CD4-positive, alpha-beta T cell treated with Interleukin-12 subunit alpha and Interleukin-12 subunit beta, for 1 hour (primary cell): ENCODE results near the gene AGK.

Source experiments
- DNase-seq: peaks from one replicate; pipeline ENCODE4 v3.0.0-alpha.2; 2020

AGK gene, protein sequence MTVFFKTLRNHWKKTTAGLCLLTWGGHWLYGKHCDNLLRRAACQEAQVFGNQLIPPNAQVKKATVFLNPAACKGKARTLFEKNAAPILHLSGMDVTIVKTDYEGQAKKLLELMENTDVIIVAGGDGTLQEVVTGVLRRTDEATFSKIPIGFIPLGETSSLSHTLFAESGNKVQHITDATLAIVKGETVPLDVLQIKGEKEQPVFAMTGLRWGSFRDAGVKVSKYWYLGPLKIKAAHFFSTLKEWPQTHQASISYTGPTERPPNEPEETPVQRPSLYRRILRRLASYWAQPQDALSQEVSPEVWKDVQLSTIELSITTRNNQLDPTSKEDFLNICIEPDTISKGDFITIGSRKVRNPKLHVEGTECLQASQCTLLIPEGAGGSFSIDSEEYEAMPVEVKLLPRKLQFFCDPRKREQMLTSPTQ

DNA sequence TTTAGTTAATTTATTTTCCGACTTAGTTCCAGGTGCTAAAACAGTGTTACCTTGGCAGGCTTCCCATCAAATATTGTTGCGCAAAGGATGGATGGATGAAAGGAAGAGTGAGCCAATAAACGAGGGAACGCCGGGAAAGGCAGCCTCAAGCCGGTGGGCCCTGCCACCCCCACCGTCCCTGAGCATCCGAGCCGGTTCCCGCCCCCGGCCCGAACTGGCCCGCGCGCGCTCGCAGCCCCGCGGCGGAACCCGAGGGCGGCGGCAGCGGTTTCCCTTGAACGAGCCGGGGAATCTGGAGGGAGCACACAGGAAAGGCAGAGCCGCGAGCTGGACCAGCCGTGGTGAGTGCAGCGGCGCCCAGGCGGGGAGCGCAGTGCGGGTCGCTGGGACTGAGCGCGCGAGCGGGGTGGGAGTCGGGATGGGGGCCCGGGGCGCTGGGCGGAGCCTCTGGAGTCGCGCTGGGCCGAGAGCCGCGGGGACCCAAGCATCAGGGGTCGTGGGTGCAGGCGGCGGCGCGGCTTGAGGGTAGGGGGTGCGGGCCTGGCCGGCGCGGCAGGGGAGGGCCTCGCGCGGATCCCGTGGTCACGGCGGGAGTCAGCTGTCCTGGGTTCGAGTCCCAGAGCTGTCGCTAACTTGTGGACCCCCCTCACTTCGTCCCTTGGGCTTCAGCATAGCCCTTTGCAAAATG, at the start of gene AGK:
AGK (plus strand) TSS at position 317 of the 688 bp plus-strand sequence. CDS start 4,057 bp downstream, outside the sequence.
- DNase-seq = peak; percentile 79

DNA sequence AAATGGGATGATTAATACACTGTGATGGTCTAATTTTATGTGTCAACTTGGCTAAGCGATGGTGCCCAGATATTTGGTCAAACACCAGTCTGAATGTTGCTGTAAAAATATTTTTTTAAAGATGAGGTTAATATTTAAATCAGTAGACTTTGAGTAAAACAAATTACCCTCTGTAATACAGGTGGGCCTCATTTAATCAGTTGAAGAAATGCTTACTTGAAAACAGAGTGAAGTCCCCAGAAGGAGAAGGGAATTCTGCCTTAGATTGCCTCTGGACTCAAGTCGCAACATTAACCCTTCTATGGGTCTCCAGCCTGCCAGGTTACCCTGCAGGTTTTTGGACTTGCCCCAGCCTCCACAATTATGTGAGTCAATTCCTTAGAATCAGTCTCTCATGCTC, 49.8 kb upstream of the AGK start:
- no peak for DNase-seq

DNA sequence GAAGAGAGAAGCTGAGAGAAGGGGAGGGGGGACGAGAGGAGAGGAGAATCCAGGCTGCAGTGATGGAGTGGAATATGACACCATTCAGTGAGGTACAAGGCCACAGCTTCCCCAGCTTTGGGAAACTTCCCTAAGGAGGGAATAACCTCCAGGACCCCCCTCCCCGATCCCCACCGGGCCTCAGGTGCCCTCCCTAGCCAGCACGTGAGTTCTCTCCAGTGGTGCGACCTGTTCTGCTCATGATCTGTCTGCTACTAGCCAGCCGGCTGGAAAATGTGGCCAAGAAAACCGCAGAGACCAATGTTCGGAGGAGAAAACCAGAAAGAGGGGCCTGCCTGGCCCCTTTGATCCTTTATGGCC, 39.9 kb upstream of the AGK start:
- DNase-seq = no peak

DNA sequence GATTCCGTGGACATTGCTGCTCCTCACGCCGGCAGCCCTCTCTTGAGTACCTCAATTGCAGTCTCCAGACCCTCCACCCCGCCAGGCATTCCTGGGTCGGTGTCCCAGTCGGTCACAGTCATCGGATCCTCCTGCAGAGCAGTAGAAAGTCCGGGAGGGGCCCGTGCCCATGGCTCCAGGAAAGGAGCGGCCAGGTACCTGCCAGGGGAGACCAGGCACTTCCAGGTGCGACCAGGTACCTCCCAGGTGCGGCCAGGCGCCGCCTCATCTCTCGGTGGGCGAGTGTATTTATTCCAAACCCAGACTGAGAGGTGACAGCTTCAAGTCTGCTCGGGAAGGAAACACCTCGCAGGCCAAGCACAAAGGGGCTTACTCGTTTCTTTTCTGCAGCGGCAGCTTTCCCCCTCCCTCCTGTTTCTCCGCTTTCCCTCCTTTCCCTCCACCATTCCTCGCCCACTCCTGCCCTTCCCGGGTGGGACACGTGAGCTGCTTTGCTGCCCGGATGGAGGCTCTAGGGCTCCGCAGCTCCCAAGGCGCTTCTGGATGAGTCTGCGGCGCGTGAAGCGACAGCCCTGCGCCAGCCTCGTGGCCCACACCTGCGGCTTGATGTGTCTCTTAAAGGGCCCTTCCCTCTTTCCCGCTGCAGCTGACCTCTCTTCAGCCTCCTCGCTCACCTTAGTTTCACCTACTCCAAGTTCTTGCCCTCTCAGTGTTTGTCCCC, 39.4 kb upstream of the AGK start:
- no peak for DNase-seq

DNA sequence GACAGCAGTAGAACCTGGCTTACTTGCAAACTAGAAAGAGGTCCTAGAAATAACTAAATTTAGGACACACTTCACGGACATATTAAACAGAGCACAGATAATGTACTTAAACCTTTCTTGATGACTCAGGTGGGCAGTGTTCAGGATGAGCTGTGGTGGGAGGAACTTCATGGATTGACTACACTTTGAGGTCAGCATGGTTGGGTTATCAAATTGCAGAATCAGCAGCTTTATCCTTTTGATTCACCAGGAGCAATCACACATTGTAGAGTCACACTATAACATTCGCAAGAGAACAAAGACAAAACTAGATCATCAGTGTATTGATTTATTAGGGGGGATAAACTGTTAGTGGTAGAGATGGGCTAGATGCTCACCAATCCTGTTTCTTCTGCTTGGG, 38.6 kb upstream of the AGK start:
- DNase-seq = no peak

DNA sequence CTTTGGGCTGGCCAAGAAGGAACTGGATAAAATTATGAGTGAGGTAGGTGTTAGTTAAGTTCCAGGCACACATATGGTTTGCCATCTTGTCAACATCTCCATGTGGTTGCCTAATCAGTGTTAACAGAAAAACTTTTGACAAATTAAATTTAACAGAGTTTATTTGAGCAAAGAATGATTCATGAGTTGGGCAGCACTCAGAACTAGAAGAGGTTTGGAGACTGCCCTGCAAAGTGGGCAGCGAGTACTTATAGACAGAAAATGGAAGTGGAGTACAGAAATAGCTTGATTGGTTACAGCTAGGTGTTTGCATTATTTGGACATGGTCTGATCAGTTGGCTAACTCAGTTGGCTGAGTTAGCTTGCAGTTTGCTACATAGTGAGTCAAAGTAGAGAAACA, 37.5 kb upstream of the AGK start:
- DNase-seq = no peak

DNA sequence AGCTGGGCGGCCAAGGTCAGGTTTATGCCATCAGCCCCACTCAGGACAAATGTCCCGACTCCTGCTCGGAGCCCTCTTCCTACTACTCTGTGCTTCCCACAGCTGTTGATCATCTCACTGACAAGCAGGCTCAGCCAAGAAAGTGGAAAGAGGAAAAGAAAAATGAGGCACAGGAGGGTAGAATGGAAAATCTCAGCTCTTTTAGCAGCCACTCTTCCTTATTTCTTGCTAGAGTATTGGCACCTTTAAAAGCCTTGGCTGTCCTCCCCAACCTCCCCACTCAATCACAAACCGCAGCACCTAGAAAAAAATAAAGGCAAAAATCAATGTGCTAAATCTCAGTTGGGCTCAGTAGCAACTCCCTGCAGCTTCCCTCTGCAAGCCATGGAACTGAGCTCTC, 35.3 kb upstream of the AGK start:
- no peak for DNase-seq

DNA sequence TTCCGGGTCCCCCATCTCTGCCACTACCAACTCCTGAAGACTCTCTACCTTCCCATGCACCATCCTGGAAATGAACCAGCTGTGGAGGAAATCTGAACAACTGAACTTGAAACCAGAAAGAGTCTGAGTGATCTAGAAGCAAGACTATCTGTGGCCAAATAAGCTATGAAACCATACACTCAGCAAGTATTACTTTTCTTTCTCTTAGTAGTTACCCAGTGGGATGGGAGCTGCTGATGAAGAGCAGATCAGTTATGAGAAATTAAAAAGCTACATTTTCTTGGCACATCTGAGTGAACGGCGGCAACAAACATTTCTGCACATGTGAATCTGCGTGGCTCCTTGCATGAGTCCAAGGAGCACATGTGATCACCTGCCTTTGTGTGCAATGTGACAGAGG, 31.6 kb upstream of the AGK start:
- DNase-seq = no peak

DNA sequence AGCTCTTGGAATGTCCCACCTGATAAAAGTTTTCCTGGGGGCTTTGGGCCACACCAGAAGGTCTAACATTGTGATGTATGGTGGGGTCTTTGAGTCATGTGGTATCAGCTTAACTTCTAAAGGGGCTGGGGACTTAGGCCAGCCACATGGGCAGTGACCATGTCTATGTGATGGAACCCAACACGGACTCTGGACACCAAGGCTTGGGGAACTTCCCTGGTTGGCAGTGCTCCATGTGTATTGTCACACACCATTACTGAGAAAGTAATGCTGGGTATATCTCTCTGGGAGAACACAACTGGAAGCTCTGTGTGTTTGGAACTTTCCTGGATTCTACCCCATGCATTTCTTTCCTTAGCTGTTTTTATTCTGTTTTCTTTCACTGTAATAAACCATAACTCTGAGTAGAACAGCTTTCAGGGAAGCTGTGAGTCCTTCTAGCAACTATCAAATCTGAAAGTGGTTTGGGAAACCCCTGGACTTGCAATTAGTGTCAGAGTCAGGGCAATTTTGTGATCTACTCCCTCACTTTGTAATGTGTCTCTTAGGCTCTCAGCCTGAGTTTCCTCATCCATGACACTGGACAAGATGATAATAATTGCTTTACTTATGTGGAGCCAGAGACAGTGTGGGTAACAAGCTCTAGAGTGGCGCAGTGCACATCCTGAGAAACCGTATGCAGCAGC, 28.4 kb upstream of the AGK start:
- DNase-seq = no peak

DNA sequence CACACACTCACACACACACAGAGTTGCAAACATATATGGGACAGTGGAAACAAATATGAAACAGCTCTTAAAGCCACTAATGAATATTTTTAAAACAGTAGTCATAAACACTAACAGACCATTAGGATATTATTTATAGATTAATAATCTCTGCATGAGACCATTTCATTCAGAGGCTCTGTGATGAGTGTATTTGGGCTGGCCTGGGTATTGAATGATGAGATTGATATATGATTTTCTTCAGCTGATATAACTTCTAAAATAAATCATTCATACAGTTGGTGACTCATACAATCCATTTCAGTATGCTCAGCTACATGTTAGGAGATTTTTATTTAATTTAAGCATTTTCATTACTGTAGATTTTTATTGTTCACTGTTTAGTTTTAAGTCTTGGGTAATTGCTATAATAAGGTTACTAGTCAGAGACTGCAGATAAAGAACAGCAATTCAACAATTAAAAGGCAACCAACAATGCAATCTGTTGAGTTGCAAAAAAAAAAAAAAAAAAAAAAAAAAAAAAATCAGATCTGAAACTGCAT, 25.2 kb upstream of the AGK start:
- no peak for DNase-seq

DNA sequence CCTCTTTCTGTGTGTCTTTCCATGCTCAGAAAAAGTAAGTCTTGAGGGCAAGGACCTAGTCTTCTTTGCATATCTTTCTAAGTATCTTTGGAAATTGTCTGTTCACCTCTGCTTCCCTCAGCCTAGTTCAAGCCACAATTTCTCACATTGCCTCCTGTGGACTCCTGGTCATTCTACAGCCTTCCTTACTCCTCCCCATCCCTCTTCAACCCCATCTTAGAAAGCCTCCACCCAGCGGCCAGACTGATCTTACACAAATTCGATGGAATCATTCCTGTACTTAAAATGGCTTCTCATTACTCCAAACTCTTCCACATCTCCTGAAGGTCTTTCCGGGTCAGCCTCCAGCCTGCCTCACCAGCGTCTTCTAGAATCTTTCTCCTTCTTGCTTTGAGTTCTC, 24.1 kb upstream of the AGK start:
- no peak for DNase-seq

DNA sequence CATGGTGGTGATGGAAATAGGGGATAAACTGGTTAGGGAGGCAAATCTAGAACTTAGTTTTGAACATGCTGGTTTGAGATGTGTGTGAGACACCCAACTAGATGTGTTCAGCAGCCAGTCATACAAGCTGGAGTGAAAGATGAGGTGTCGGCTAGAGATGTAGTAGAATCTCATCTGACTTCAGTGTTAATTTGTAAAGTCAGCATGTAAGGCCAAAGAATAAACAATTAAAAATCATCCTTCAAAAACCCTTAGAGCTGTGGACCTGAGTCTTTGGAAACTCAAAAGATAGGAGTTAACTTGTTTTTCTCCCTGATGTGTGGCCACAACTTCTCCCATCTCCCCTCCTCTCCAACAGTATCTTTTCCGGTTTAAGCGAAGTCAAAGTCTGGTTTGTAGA, 22.8 kb upstream of the AGK start:
- DNase-seq = no peak

DNA sequence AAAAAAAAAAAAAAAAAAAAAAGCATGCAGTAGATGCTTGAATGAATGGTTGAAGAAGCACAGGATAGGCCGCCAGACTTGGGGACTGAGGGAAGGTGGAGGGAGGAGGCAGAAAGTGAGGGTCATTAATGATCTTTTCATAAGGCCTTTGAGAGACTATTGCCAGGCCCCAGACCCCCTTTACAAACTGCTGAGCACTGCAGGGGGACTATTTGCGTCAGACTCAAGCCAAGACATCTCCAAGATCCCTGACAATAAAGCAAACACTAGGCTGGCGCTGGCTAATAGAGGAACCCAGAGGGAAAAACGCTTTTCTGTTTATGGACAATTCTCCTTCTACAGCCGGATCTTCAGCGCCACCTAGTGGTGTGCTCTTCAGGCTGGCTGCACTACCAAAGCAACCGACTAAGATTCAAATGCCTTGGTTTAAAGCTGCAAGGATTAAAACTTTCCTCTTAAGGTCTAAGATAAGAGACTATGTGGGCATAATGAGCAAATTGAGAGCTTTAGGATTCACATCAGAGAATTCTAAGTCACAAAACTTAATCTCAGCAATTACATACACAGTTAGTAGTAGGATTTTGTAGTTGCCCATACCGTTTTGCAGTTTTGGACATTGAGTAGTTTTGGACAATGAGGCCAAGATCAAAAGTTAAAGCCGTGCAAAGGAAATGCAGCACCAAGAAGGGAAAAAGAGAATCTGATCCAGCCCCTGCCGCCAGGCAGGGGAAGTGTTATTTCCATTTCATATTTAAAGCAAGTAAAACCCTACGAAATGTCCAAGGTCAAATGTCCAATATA, 17.9 kb upstream of the AGK start:
- DNase-seq = peak; percentile 61

DNA sequence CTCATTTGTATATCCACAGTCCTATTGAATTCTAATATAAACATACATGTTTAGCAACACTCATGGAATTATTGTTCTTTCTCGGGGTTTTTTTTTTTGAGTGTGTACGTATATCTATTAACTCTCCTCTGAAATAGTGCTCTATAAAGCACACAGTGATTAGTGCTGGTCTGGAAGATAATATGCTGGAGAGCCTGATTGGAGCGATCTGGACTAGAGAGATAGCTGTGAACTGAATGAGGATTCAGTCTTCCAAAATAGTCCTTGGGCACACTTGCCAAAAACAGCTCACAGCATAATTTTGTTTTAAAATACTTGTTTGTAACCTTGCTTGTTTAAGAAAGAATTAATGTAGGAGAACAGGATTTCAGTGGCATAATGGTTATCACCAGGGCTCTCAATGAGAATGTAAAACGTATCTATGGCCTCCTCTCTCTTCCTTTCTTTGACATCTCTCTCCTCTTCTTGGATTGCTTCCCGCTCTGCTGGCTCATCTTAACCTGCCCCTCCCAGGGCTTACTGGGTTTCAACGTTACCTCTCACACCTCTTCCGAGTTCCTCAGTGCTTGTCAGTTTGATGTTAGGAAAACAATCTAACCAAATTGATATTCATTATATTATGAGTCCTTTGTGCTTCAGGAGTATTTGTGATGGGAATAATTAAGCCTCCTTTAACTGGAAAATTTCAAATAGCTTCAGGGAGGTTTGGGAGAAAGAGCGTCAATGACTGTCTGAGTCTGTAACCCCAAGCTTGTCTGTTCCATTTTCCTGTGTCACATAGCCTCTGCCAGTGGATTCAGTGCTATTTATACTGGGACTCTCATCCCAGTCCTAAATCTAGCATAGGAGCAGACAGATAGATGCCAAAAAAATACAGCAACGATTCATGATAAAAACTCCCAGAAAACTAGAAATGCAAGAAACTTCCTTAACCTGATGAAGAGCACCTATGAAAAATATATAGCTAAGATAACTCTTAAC, 16.2 kb upstream of the AGK start:
- DNase-seq = no peak

DNA sequence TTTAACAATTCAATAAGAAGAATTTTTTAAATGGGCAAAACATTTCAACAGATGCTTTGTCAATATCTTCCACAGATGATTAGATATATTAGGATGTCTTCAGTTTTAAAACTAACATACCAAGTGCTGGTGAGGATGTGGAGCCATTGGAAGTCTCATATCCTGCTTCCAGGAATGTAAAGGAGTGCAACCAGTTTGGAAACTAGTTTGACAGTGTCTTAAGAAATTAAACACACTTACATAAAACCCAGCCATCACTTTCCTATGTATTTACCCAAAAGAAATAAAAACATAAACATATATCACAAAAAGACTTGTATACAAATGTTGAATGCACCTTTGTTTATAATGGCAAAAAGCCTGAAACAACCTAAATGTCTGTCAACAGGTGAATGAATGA, 13.3 kb upstream of the AGK start:
- DNase-seq = no peak

DNA sequence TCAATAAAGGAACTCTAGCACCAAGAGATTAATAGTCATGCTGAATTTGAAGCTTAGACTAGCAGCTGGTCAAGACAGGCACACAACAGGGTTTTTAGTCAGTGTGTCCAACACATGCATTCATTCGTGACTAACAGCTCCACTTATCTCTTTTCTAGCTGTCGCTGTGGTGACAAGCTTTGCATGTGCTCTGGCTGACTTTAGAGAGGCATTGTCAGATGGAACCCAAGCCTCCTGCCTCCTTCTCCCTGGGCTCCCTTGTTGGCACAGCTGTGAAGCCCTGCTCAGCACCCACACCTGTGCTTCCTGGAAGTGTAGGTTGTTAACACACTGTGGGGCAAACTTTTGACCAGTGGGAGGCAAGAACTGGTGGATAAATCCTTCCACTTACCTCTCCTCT, 9.8 kb upstream of the AGK start:
- no peak for DNase-seq

DNA sequence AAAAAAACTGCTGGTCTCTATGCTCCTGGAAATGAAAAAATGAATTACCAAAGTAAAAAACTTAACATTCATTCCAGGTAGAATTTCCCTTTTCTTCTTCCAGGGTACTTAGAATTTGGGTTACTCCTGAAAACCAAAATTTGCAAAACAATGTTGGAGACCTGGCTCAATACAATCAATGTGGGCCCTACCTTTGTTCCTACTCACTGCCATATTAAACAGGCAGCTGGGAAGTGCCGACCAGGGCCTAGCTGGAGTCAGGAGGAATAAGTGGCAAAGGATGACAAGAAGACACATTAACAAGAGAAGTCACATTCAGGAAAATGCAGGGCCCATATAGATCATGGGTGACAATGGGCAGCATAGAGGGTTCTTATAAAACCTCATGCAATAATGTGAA, 6.4 kb upstream of the AGK start:
- DNase-seq = no peak

DNA sequence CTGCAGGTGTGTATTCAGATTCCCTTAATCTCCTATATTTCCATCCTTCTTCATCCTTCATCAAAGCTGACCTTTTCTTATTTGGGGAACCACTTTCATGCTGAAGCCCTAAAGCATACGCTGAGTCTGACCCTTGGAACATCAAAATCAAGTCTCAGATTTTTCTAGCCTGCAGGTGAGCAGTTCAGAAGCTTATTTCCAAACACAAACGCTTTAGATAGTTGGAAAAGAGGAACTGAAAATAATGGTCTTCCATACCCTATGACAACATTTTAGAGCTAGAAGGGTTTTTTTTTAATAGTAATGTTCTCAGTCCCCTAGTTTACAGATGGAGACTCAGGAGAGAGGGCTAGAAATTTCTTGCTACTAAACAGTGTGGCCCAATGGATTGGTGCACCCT, 1.6 kb upstream of the AGK start:
- no peak for DNase-seq

DNA sequence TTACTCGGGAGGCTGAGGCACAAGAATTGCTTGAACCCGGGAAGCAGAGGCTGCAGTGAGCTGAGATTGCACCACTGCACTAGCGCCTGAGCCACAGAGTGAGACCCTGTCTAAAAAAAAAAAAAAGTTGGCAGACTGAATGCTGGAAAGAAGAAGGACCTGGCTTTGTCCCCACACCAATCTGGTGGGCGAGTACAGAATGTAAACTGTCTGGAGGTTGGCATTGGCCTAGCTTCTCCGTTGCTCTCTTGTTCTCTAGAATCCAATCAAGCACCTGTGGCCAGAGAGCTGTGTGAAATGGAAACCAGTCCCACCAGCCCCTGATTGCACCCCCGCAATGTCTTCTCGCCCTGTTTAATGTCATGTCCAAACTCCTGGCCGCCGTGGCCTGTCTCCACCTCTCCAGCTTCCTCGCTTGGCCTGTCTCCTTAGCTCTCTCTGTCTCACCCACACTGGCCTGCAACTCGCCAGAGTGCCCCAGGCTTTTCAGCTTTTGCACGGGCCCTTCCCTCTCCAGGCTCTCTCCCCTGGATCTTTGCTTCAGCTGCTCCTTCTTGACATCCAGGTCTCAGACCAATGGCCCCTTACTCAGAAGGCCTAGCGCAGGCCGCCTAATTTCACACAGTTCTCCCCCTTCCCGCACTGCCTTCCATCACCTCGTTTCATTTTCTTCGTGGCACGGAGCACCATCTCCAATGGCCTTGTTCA, 670 bp upstream of the AGK start:
- DNase-seq = no peak

DNA sequence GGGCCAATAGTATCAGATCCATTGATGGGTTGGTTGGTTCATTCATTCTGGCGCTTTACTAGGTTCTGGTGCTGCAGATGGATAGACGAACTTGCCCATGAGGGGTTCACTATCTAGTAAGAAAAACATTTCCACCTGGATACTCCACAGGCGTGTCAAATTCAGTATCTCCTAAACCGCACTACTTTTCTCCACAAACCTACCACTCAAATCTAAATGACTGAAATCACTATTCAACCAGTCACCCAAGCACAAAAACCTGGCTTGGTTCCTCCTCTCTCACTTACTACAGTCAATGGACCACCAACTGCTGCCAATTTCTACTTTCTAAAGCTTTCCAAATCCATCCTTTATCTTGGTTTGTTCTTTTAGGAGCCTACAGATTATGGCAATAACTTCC, 572 bp downstream of the AGK start:
- no peak for DNase-seq
